GM10266 (cell line): ENCODE data around the gene CELSR3.

ENCODE experiments used
- DNase-seq: peaks from one replicate; pipeline ENCODE4 v3.0.0; 2012; ENCODE audit errors: extremely low spot score
- TF ChIP-seq, protein P1 (sequence below): IDR thresholded peaks from 2 replicates; pipeline ENCODE4 v1.5.1; 2012; ENCODE audit warnings: mild to moderate bottlenecking, low read depth; ENCODE audit not compliant: control insufficient read depth, insufficient read depth; ENCODE audit errors: missing control alignments

Gene CELSR3

DNA sequence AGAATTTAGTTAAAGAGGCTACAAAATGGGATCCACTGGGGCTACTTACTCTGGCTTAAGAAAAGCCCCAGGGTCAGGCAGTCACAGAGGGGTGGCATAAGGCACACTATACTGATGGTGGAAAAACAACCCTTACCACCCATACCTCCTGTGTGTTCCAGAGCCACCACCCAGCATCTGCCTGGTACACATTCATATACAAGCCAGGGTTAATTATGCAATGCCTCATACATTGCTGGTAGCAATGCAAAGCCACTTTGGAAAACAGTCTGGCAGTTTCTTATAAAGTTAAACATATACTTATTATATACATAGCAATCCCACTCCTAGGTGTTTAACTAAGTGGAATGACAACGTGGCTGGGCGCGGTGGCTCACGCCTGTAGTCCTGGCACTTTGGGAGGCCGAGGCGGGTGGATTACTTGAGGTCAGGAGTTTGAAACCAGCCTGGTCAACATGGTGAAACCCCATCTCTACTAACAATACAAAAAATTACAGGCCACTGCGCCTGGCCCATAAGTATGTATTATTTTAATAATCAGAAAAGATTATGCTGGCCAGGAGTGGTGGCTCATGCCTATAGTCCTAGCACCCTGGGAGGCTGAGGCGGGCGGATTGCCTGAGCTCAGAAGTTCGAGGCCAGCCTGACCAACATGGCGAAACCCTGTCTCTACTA is 38.2 kb upstream of the CELSR3 start:
- TF ChIP-seq, protein P1, sequence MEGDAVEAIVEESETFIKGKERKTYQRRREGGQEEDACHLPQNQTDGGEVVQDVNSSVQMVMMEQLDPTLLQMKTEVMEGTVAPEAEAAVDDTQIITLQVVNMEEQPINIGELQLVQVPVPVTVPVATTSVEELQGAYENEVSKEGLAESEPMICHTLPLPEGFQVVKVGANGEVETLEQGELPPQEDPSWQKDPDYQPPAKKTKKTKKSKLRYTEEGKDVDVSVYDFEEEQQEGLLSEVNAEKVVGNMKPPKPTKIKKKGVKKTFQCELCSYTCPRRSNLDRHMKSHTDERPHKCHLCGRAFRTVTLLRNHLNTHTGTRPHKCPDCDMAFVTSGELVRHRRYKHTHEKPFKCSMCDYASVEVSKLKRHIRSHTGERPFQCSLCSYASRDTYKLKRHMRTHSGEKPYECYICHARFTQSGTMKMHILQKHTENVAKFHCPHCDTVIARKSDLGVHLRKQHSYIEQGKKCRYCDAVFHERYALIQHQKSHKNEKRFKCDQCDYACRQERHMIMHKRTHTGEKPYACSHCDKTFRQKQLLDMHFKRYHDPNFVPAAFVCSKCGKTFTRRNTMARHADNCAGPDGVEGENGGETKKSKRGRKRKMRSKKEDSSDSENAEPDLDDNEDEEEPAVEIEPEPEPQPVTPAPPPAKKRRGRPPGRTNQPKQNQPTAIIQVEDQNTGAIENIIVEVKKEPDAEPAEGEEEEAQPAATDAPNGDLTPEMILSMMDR, result no peak

DNA sequence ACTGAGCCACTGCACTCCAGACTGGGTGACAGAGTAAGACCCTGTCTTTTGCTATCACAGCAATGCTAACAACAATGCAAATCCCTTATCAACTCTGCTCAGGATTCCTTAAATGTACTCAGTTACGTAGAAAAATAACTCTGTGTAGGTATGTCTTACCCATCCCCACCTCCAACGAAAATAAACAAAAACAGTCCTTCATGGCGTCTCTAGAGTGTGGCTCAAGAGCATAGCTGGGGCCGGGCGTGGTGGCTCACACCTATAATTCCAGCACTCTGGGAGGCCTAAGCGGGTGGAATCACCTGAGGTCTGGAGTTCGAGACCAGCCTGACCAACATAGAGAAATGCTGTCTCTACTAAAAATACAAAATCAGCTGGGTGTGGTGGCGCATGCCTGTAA is 36.2 kb upstream of the CELSR3 start:
- TF ChIP-seq, protein P1, result no peak

More for the DNA sequence above, 38.2 kb upstream of the CELSR3 start:
- no peak for DNase-seq

DNA sequence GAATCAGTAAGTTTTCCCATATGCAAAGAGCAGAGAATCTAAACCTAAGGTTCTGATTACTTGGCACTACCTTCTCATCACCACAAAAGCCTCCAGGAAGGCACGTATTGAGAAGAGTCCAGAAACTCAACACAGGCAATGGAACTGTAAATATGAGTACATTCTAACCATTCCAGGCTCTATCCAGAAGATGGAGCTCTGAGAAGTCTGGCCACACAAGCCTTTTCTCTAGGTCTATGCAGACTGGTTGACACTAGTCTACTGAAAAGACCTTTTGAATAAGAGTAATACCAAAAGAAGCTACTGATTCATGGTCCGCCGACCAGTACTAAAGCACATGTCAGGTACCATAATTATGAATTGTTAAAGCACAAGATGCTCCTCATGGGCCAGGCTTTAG is 35.3 kb upstream of the CELSR3 start:
- DNase-seq, result no peak
- TF ChIP-seq, protein P1, result no peak

More for the DNA sequence above, 36.2 kb upstream of the CELSR3 start:
- DNase-seq, result no peak

DNA sequence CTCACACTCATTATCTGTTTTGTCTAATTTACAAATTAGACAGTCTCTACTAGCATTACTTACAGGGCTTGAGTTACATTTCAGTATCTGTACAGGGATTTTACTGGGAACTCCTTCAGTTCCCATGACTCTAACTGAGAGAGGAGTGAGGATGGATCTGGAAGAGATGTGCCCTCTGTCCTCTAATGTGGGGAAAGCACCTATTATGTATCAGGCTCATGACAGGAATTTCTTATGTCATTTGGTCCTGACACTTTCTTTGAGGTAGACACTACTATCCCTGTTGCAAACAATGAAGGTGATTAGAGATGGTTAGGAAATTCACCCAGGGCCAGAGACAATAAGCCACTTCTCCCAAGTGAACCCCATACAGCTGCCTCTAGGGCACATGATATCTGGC is 33.9 kb upstream of the CELSR3 start:
- TF ChIP-seq, protein P1, result no peak

DNA sequence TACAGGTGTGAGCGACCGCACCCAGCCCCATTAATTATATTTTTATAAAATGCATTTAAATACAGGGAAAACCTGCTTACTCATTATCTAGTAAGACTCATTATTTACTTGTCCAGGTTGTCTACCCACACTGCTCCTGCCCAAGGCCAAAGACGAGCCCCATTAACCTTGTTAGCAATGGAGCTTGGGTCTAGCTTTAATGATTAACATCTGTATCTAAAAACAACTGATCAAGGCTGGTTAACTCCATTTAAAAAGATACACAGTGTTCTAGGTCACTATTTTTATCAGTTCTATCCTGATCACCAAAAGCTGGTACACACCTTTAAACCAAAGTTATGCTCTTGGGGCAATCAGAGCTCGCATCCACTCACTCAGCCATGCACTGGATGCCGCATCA is 33.5 kb upstream of the CELSR3 start:
- DNase-seq, result no peak
- TF ChIP-seq, protein P1, result no peak

More for the DNA sequence above, 33.9 kb upstream of the CELSR3 start:
- DNase-seq, result no peak

DNA sequence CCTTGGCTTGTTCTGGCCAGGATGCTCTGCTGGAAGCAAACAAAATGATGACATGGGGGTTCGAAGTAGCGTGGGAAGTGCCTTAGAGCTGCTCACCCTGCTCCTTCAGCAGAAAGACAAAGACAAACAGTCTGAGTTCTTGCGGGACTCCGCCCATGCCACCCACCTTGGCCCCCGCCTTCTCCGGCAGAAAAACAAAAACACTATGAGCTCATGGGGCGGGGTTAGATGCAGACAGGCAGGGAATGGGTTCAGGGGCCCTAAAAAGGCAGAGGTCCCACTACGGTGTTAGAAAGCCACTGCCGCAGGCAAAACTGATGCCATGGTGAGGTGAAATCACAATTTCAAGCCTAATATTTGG is 32.7 kb upstream of the CELSR3 start:
- DNase-seq, result no peak
- TF ChIP-seq, protein P1, result no peak

DNA sequence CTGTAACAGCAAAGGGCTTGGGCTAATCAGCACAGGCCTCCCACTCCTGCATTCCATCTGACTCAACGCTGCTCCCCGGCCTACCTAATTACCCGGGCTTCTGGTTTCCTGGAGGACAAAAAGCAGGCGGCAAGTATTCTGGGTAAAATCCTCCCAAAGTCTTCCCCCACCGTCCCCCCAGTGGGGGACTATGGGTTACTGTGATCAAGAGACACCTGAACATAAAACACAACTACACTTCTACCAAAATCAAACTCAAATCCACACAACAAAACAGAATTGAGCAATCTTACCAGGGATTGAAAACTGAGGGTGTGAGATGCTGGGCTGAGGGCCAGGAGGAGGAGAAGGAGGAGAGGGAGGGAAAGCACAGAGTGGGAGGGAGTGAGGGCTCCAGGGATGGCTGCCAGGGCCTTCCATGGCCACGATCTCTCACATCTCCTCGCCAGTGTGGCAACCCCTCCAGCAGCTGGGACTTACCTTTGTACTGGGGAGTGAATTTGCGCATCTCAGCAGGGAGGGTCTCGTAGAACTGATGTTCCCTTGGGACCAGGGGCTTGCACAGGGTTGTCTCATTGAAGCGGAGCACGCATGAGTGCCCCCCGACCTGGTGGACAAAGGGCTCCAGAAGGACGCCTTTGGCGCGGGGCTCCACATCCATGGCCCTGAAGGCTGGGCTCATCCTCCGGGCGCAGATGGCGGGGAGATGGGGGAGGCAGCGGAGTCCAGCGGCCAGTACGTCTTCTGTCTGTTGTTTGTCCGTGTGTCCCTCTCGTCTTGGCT is 32.1 kb upstream of the CELSR3 start:
- no peak for DNase-seq
- TF ChIP-seq, protein P1, result no peak
